ENCODE results near the gene METTL26. TPM values are rescaled to one million over a fixed set of nuclear protein-coding genes. Genes with fewer than 3 reads are reported as not detected.
A peak's percentile ranks its signal among the peaks of the same experiment; 100 is the strongest.

The METTL26 gene
- total and polyA plus RNA-seq, 8 donors = 17.3 to 271 (median 197) TPM

DNA sequence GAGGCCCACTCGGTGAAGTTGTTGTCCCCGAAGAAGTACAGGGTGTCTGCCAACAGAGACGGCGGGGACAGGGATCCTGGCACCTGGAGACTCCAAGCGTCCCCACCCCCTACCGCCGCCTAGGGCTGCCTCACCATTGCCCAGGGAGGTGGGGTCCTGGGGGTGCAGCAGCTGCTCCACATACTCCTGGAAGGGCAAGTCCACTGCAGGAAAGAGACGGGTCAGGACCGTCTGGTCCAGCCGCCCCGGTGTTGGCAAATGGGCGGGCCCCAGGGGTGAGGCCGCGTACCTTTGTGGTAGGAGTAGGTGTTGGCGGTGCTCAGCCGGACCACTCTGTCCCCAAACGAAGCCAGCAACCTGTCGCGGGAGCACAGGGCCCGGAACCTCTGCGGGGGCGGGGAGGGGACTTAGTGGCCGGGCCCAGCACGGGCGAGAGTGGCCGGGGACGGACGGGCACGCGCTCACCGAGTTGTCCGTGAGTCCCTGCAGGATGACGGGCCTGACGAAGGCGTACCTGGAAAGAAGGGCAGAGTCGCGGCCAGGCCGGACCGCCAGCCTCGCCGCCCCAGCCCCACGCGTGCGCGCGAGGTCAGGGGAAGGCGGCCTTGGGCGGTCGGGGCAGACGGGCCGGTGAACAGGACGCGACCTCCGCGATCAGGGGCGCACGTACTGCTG, 47.4 kb upstream of the METTL26 start:
- Histone ChIP-seq H3K27me3 (no peaks in the 10 kb centered on the region), H3K27ac (peak overlapping the region; percentile 68 to 90 (median 78)), H3K9me3 (no peaks in the 10 kb centered on the region), H3K4me3 (peak overlapping the region; percentile 62 to 88 (median 78)), H3K36me3 (peaks cover 32 to 52% (median 41%) of the 10 kb centered on the region in 4 donors), H3K4me1 (peaks cover 43 to 83% (median 72%) of the 10 kb centered on the region in 4 donors)
- TF ChIP-seq POLR2A (IDR thresholded peaks at IDR 0.05) (no peak), POLR2AphosphoS5 (IDR thresholded peaks at IDR 0.05) (peak in 1 of 3 donors; percentile 15)
- TF ChIP-seq, protein P1, sequence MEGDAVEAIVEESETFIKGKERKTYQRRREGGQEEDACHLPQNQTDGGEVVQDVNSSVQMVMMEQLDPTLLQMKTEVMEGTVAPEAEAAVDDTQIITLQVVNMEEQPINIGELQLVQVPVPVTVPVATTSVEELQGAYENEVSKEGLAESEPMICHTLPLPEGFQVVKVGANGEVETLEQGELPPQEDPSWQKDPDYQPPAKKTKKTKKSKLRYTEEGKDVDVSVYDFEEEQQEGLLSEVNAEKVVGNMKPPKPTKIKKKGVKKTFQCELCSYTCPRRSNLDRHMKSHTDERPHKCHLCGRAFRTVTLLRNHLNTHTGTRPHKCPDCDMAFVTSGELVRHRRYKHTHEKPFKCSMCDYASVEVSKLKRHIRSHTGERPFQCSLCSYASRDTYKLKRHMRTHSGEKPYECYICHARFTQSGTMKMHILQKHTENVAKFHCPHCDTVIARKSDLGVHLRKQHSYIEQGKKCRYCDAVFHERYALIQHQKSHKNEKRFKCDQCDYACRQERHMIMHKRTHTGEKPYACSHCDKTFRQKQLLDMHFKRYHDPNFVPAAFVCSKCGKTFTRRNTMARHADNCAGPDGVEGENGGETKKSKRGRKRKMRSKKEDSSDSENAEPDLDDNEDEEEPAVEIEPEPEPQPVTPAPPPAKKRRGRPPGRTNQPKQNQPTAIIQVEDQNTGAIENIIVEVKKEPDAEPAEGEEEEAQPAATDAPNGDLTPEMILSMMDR (IDR thresholded peaks at IDR 0.05) = no peak
- intact Hi-C loops (cut with DNase I; ENCODE audit: low total_unique reads) = no loop called here
- DNase-seq = no peak
- 6 to 17% (median 11%) methylated on average over 23 to 57 of the region's 57 CpGs for WGBS, 5 donors

DNA sequence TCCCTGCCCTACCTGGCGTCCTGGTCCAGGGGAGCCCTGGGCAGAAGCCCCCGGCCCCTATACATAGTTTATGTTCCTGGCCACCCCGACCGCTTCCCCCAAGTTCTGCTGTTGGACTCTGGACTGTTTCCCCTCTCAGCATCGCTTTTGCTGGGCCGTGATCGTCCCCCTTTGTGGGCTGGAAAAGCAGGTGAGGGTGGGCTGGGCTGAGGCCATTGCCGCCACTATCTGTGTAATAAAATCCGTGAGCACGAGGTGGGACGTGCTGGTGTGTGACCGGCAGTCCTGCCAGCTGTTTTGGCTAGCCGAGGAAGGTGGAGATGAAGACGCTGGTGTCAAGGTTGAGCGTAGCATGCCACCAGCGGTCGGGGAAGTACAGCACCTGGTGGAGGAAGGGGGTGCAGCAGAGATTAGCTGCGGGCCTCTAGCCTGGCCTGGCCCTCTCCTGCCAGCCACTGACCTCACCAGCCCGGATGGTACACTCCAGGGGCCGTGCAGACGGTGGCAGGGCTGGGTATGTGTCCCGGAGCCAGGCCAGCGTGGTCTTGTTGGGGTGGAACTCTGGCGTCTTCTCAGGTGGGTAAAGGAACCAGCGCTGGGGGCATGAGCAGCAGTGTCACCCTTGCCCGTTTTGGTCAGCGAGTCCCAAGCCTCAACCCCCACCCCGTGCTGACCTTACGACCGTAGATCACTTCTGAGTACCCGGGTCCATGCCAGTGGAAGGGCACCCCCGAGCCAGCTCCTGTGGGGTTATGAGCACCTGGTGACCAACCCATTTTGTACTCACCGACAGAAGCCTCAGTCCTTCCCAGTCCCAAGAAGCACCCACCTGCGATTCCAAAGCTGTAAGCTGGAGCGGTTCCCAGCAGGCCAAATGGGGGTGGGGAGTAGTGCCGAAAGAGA, 46.6 kb upstream of the METTL26 start:
- no peak for DNase-seq
- TF ChIP-seq, protein P1 (IDR thresholded peaks at IDR 0.05) = no peak
- no peak for TF ChIP-seq POLR2A (IDR thresholded peaks at IDR 0.05)
- TF ChIP-seq POLR2AphosphoS5 (IDR thresholded peaks at IDR 0.05) = peak in 1 of 3 donors; percentile 4
- no peak for TF ChIP-seq EP300 (IDR thresholded peaks at IDR 0.05)
- H3K9me3 ChIP-seq = no peaks in the 10 kb centered on the region
- intact Hi-C loops (cut with DNase I; ENCODE audit: low total_unique reads) = no loop called here
- H3K4me1 ChIP-seq = peaks cover 43 to 78% (median 68%) of the 10 kb centered on the region in 4 donors
- WGBS, 5 donors = 71 to 86% (median 76%) methylated on average over 34 to 36 of the region's 36 CpGs
- H3K27ac ChIP-seq = peak overlapping the region in 3 of 5 donors; percentile 77 to 90 (median 78)
- peak overlapping the region; percentile 62 to 88 (median 78) for H3K4me3 ChIP-seq
- no peaks in the 10 kb centered on the region for H3K27me3 ChIP-seq
- peaks cover 32 to 48% (median 38%) of the 10 kb centered on the region in 4 donors for H3K36me3 ChIP-seq

DNA sequence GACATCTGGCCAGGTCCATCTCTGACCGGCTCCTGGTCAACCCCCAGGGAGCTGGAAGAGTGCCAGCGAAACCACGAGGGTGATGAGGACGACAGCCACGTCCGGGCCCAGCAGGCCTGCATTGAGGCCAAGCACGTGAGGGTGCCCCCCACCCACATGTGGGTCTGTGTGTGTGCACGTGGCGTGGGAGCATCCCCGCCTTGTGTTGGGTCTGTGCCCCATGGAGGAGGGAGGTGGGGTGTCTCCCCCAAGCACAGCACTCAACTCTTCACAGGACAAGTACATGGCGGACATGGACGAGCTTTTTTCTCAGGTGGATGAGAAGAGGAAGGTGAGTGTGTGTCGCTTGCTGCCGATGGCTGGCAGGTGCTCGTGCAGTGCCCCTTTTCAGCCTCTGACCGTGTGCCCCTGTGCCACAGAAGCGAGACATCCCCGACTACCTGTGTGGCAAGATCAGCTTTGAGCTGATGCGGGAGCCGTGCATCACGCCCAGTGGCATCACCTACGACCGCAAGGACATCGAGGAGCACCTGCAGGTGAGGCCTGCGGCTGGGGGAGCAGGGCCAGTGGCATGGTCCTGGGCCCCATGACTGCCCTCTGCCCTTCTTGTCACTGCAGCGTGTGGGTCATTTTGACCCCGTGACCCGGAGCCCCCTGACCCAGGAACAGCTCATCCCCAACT, 45.8 kb upstream of the METTL26 start:
- TF ChIP-seq POLR2A (IDR thresholded peaks at IDR 0.05) (no peak), POLR2AphosphoS5 (IDR thresholded peaks at IDR 0.05) (no peak), EP300 (IDR thresholded peaks at IDR 0.05) (no peak)
- TF ChIP-seq, protein P1 (IDR thresholded peaks at IDR 0.05) = no peak
- DNase-seq = no peak
- Histone ChIP-seq H3K4me1 (peaks cover 43 to 81% (median 76%) of the 10 kb centered on the region in 4 donors), H3K27ac (peak overlapping the region in 1 of 5 donors; percentile 93), H3K36me3 (peaks cover 26 to 40% (median 30%) of the 10 kb centered on the region in 4 donors), H3K9me3 (no peaks in the 10 kb centered on the region), H3K27me3 (no peaks in the 10 kb centered on the region), H3K4me3 (peak overlapping the region in 2 of 4 donors; percentile 88 to 89)
- 71 to 81% (median 73%) methylated on average over 17 to 28 of the region's 28 CpGs for WGBS, 5 donors
- intact Hi-C loops (cut with DNase I; ENCODE audit: low total_unique reads) = no loop called here

All from stomach (tissue), 9 donors.